ENCODE results near the gene MYO5B.

Gene MYO5B

DNA sequence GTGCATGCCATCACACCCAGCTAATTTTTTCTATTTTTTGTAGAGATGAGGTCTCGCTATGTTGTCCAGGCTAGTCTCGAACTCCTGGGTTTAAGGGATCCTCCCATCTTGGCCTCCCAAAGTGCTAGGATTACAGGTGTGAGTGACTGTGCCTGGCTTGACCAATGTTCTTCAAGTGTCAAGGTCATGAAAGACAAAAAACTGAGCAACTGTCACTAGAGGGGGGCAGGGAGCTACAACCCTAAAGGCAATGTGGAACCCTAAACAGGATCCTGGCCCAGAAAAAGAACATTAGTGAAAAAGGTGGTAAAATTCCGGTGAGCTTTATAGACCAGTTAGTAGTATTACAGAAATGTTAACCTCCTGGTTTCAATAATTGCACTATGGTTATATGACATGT, 7.3 kb downstream of the MYO5B start:
- no peak for DNase-seq

GRCh38 chr18:50186385-50186784, 8.6 kb downstream of the MYO5B start:
- DNase-seq, result no peak

DNA sequence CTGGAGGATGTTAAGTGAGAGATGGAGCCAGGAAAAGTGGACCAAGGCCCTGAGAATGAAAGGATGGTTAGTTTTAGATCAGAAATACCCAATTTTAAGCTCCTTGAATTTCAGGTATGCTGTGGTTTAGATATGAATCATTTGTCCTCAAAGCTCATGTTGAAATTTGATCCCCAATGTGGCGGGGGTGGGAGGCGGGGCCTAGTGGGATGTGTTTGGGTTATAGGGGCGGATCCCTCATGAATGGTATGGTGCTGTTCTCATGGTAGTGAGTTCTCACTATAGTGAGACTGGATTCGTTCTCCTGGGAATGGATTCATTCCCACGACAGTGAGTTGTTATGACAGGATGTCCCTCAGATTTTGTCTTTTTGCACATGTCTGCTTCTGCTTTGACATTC, 11.4 kb downstream of the MYO5B start:
- DNase-seq, result no peak

DNA sequence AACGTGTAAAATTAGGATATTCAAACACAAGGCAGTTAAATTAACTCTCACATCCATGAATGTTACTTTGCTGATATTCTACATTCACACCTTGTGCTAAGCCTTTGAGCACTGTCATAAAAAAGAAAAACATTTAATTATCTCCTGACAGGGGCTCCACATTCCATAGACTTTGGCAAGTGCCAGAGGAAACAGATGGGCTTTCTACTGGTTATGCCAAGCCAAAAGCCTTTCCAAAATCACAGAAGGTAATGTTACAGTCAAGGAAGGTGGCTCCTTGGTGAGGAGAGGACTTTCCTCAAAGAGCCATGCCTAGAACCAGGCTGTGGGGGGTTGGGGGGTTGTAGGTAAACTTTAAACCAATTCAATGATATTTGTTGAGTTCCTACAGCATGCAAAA, 12.4 kb downstream of the MYO5B start:
- DNase-seq, result no peak

DNA sequence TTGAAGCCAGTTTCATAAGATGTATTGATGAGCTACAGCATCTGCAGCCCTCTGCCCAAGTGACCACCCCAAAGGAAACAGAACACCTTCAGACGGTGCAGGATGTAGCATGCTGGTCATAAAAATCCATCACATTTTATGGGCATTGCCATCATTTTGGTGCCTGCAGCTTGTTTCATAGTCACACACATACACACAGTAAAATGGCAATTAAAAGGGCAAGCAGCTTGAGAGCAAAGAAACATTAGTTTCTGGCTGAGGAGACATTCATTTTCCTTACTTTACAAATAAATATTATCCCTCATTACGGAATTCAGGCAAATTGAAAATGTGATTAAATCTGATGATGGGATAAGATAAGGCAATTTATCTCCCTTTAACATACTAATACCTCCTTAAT, 13.4 kb downstream of the MYO5B start:
- no peak for DNase-seq

DNA sequence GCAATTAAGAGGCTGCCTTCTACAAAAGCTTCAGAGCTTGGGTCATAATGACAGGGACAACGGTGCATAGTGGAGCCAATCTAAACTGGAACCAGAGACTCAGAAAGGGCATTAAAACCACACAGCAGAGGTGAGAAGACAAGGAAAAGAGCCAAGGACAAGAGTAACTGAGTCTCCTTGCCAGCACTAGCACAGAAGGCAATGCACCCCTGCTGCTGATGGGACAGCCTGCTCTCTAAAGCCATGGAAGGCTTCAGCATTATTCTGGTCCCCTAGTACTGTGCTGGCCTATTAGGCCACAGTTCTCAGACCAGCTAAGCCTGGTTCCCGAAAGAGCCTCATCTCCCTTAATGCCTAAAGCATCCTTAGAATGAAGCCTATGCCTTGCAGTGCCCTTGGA, 15.5 kb downstream of the MYO5B start:
- no peak for DNase-seq

DNA sequence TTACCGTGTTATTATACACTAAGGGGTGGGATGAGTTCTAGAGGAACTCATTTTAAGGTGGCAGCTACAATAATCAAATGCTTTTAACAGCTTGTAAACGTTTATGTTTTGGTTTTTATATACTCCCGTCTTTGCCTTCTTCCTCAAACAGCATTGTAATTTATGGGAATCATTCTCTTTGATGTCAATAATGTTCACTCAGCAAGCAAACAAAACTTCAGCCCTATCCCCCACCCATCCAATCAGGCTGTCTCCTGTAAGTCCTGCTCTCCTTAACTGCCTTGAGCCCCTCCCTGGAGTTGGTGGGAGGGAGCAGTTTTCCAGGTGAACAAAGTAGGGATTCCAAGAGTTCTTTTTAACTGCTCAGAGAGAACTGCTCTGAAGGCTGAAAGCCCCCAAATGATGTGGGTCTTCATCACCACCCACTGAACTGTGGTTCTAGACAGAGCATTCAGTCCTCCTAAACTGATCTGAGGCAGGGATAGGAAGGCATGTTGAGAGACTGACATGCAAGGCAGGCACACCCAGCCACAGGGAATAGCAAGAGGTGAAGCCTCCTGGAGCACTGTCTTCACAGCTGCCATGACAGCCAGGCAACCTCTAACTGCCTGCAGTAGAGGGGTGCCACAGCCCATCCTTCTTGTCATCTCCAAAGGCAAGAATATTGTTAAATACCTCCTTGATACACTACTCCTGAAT, 17.5 kb downstream of the MYO5B start:
- DNase-seq, result no peak

DNA sequence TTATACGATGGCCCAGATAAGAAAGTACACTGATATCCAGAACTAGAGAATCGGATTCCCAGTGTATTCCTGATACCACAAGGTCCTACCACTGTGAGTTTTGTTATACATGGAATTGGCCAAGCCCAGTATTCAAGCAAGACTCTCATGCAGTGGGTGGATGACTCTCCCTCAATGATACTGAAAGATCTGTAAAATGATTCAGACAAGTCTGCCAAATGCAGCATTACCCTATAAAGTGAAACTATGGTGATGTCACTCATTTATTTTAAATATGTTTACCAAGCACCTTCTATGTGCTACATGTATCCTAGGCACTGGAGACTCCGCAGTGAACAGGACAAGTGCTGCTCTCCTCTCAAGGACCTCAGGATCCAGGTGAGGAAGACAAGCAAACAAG, 22.6 kb downstream of the MYO5B start:
- no peak for DNase-seq

GRCh38 chr18:50171406-50171805, 23.5 kb downstream of the MYO5B start:
- no peak for DNase-seq

DNA sequence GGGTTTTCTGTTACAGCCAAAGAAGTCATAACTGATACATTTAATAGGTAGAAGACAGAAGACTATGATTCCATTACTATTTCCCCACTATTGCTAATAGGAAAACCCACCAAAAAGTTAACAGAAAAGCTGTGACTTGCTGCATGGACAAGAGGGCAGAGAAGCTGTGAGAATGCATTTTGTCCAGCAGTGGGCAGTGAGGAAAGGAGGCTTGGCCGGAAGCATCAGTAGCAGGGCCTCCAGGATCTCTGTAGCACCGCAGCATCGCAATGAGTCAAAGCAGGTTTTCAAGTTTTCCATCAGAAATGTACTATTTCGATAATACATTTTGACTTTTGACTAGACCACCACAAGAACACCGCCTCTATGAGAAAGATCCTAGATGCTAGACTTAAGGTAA, 24.9 kb downstream of the MYO5B start:
- no peak for DNase-seq

- DNase-seq, result no peak
These were observed 25.8 kb downstream of the MYO5B start for GRCh38 chr18:50169149-50169548.

- no peak for DNase-seq
These were observed 27.0 kb downstream of the MYO5B start for GRCh38 chr18:50167966-50168365.

DNA sequence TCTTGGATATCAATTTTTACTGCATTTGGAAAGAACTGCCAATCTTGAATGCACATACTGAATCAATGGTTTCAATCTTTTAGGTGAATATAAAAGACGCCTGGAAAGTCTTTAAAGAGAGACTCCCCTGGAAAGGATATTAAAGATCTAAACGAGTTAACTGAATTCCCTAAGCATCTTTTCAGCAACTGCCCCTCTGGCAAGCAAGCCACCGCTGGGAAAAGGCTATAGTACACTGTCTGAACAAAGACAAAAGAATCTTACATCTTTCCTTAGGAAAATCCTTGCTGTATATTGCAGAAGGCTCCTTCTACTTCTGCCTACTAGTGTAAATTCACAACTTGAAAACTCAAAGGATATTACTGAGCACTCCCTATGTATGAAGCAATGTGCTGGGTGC, 28.0 kb downstream of the MYO5B start:
- DNase-seq, result no peak

- DNase-seq, result no peak
These were observed 31.4 kb downstream of the MYO5B start for GRCh38 chr18:50163505-50163904.

DNA sequence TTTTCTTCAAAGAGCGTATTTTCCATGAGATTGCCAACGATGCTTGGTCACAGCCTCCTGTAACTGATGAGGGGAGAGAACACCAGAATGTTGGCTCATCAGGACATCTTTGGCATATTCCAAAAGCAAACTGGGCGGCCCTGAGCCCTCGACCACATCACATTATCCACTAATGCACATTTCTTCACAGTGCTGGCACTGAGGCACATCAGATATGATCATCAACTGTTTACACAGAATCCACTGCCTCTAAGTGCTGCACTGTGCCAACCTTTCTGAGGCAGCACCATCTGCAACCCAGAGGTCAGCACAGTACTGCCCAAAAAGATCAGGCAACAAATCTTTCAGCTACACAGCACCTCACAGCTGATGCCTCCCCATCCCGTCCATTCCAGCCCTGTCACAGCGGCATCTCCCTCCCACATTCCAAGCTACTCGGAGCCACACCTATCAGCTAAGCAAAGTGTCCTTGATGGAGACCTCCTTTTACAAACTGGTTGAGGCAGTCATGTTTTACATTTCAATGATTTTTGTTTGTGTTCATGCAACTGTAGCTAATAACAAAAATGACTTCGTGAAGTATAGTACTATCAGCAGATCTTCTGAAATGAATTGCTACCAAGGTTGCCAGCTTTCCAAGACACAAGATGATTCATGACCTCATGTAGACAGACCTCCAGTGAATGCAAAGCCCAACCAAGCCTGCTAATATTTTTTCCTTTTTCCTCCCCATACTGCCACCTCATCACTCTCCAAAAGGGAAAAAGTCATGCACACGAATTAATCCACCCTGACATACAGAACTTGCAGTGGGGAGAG, 32.3 kb downstream of the MYO5B start:
- DNase-seq, result no peak

DNA sequence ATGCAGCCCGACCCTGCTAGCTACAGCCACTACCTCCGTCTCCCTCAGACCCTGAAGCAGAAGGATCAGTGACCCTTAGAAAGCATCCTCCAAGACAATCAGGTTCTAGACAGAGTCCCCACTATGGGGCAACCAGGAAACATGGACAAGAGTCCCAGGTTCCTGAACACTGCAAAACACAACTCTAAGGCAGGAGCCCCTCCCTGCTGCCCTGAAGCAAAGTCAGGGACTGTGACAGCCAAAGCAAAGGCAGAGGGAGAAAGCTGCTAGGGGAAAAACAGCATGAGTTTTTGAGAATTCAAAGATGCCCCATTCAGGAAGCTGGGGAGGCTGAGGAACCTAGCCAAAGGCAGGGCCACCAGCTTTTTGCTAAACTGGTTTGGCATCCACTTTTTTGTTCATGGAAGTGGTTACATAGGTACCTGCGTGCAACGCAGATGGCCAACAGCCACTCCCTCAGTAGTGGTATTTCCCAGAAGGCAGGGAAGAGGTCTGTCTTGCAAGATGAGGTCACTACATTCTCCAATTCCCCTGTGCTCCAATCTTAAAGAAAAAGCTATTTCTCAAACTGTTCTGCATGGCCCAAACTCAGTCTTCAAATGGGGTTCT, 33.2 kb downstream of the MYO5B start:
- DNase-seq, result no peak

GRCh38 chr18:50159654-50160046, 35.3 kb downstream of the MYO5B start:
- no peak for DNase-seq

GRCh38 chr18:50158866-50159653, 35.9 kb downstream of the MYO5B start:
- no peak for DNase-seq

GRCh38 chr18:50155406-50155805, 39.5 kb downstream of the MYO5B start:
- no peak for DNase-seq

- no peak for DNase-seq
These were observed 40.5 kb downstream of the MYO5B start for GRCh38 chr18:50154420-50154819.

DNA sequence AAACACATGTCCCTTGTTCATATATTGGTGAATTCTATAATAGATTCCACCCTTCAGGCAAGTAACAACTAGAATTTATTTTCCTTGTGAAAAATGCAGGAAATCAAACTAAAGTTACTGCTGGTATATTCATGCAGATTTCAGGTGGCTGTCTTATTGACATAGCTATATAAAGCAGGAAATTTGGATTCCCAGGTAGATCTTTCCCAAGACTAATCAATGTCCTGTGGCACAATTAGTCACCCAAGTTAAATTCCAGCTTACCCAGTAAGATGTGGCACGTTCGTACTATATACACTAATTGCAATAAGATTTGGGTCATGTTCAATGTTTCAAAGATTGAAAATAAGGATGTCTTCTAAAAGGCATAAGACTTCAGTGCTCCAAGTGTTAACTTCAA, 42.0 kb downstream of the MYO5B start:
- DNase-seq, result no peak

- no peak for DNase-seq
These were observed 43.0 kb downstream of the MYO5B start for GRCh38 chr18:50151926-50152325.

- no peak for DNase-seq
These were observed 50.4 kb downstream of the MYO5B start for GRCh38 chr18:50144540-50144939.

All from activated effector memory CD4-positive, alpha-beta T cell treated with anti-CD3 and anti-CD28 coated beads, Interleukin-2, amount 50 U/mL, for 16 hours (primary cell).